HepG2 (cell line): ENCODE results near the gene WNT7B.

Experiments used
- CTCF ChIP-seq: sonication (generic); formaldehyde crosslinking; IDR thresholded peaks from 2 replicates; pipeline ENCODE4 v1.5.0; 2020; ENCODE audit warnings: mild to moderate bottlenecking, missing genetic modification reagents, moderate library complexity
- E2F5 ChIP-seq: sonication (generic); formaldehyde crosslinking; conservative IDR thresholded peaks from 2 replicates; pipeline ENCODE4 v1.4.0; 2020; ENCODE audit warnings: missing genetic modification reagents
- FOSL1 ChIP-seq: sonication (generic); formaldehyde crosslinking; IDR thresholded peaks from 2 replicates; pipeline ENCODE4 v1.9.0; 2021; ENCODE audit warnings: missing genetic modification reagents, borderline replicate concordance
- FOXP4 ChIP-seq: sonication (generic); formaldehyde crosslinking; IDR thresholded peaks from 2 replicates; pipeline ENCODE4 v1.4.0; 2020; ENCODE audit warnings: missing genetic modification reagents
- NR2F6 ChIP-seq, 2 experiments: IDR thresholded peaks; 2 replicates each; pipeline ENCODE4 v1.6.1; 2016; ENCODE audit warnings: antibody characterized with exemption in 1 of 2, mild to moderate bottlenecking in 1 of 2
- PHF20 ChIP-seq: sonication (generic); formaldehyde crosslinking; IDR thresholded peaks from 2 replicates; pipeline ENCODE4 v1.5.0; 2020; ENCODE audit warnings: mild to moderate bottlenecking, missing genetic modification reagents
- POLR2G ChIP-seq: fragments of 200-400 bp; formaldehyde crosslinking; IDR thresholded peaks from 2 replicates; pipeline ENCODE4 v1.6.1; 2018; ENCODE audit warnings: mild to moderate bottlenecking, low read depth, low read length, moderate library complexity
- PRDM4 ChIP-seq: sonication (generic); formaldehyde crosslinking; IDR thresholded peaks from 2 replicates; pipeline ENCODE4 v1.9.0; 2021; ENCODE audit warnings: missing genetic modification reagents, borderline replicate concordance
- PRPF4 ChIP-seq: fragments of 200-400 bp; formaldehyde crosslinking; IDR thresholded peaks from 2 replicates; pipeline ENCODE4 v1.6.1; 2016; ENCODE audit warnings: low read length, low read depth; ENCODE audit not compliant: poor library complexity, severe bottlenecking
- RAD21 ChIP-seq: fragments of 450-650 bp; formaldehyde crosslinking; IDR thresholded peaks from 2 replicates; pipeline ENCODE4 v1.5.0; 2020; ENCODE audit warnings: mild to moderate bottlenecking
- RBM22 ChIP-seq: fragments of 200-400 bp; formaldehyde crosslinking; optimal IDR thresholded peaks from 2 replicates; pipeline ENCODE3; 2017; ENCODE audit warnings: mild to moderate bottlenecking, low read length, moderate library complexity
- RXRB ChIP-seq: IDR thresholded peaks from 2 replicates; pipeline ENCODE4 v1.6.1; 2016; ENCODE audit warnings: borderline replicate concordance, missing genetic modification reagents, missing compliant biosample characterization
- ZNF101 ChIP-seq: sonication (generic); formaldehyde crosslinking; IDR thresholded peaks from 2 replicates; pipeline ENCODE4 v1.4.0; 2020; ENCODE audit warnings: mild to moderate bottlenecking, low read depth, missing genetic modification reagents, borderline replicate concordance
- ZNF780A ChIP-seq: sonication (generic); formaldehyde crosslinking; IDR thresholded peaks from 2 replicates; pipeline ENCODE4 v1.8.0; 2022; ENCODE audit warnings: mild to moderate bottlenecking, missing genetic modification reagents, moderate library complexity

GRCh38 chr22:45887202-45888131, 89.5 kb downstream of the WNT7B start:
- no peak for TF ChIP-seq PRDM4 (CRISPR knock-in tag)
- TF ChIP-seq CTCF (CRISPR knock-in tag) = no peak
- TF ChIP-seq ZNF780A (CRISPR knock-in tag) = no peak
- TF ChIP-seq RBM22 = no peak
- no peak for TF ChIP-seq ZNF101 (CRISPR knock-in tag)
- TF ChIP-seq RXRB (CRISPR knock-in tag) = no peak
- no peak for TF ChIP-seq RAD21
- no peak for TF ChIP-seq PHF20 (CRISPR knock-in tag)
- no peak for TF ChIP-seq FOXP4 (CRISPR knock-in tag)
- no peak for TF ChIP-seq PRPF4
- no peak for TF ChIP-seq FOSL1 (CRISPR knock-in tag)
- TF ChIP-seq E2F5 (CRISPR knock-in tag) = no peak
- no peak for TF ChIP-seq POLR2G
- TF ChIP-seq NR2F6 (IDR thresholded peaks at IDR 0.05) = no peak
- no peak for TF ChIP-seq NR2F6 (CRISPR knock-in tag; IDR thresholded peaks at IDR 0.05)
